A549 (cell line): ENCODE results near the gene HDAC6.

Source experiments
- CHD2 ChIP-seq: fragments of 150-350 bp; IDR thresholded peaks from 2 replicates; pipeline ENCODE4 v1.6.1; 2014; ENCODE audit warnings: low read length; ENCODE audit not compliant: partially characterized antibody
- CTCF ChIP-seq: fragments of >200 bp; sonication (Bioruptor Twin); formaldehyde crosslinking; IDR thresholded peaks from 3 replicates; pipeline ENCODE4 v1.5.1; 2016
- EHMT2 ChIP-seq: fragments of 200-600 bp; sonication (generic); IDR thresholded peaks from 2 replicates; pipeline ENCODE4 v1.6.1; 2016; ENCODE audit warnings: antibody characterized with exemption, low read depth, mild to moderate bottlenecking, moderate library complexity
- ESRRA ChIP-seq: fragments of 150-350 bp; IDR thresholded peaks from 2 replicates; pipeline ENCODE4 v1.6.1; 2014; ENCODE audit warnings: mild to moderate bottlenecking, low read length, borderline replicate concordance
- JUN ChIP-seq, 2 experiments: fragments of >200 bp; sonication (Bioruptor Twin); formaldehyde crosslinking; IDR thresholded peaks; 2 replicates in 1 of 2; 3 replicates in 1 of 2; pipeline ENCODE4 v1.6.1; 2016 to 2017
- NR3C1 ChIP-seq: fragments of >200 bp; sonication (Bioruptor Twin); formaldehyde crosslinking; IDR thresholded peaks from 3 replicates; pipeline ENCODE4 v1.6.1; 2017
- PHF8 ChIP-seq: fragments of 200-600 bp; sonication (generic); IDR thresholded peaks from 2 replicates; pipeline ENCODE4 v1.6.1; 2016; ENCODE audit warnings: low read depth, mild to moderate bottlenecking, antibody characterized with exemption, moderate library complexity, borderline replicate concordance
- POLR2A ChIP-seq: IDR thresholded peaks from 2 replicates; pipeline ENCODE4 v1.6.1; 2012; ENCODE audit warnings: mild to moderate bottlenecking, low read length
- POLR2AphosphoS2 ChIP-seq: conservative IDR thresholded peaks from 2 replicates; pipeline ENCODE4 v1.6.1; 2012; ENCODE audit warnings: low read length, improper control_type of control experiment, inconsistent platforms
- RFX5 ChIP-seq: fragments of 450-650 bp; IDR thresholded peaks from 2 replicates; pipeline ENCODE4 v1.7.1; 2014; ENCODE audit warnings: antibody characterized with exemption, mild to moderate bottlenecking, moderate library complexity
- TF ChIP-seq, protein P1 (sequence below): fragments of 150-350 bp; IDR thresholded peaks from 2 replicates; pipeline ENCODE4 v1.6.1; 2014; ENCODE audit warnings: low read depth, mild to moderate bottlenecking, low read length
- TF ChIP-seq, protein P2 (sequence below): fragments of 450-650 bp; IDR thresholded peaks from 2 replicates; pipeline ENCODE4 v1.6.1; 2014; ENCODE audit warnings: antibody characterized with exemption

GRCh38 chrX:48827654-48827968, 25.7 kb downstream of the HDAC6 start:
- no peak for TF ChIP-seq POLR2A
- TF ChIP-seq EHMT2 = no peak
- TF ChIP-seq, protein P1, sequence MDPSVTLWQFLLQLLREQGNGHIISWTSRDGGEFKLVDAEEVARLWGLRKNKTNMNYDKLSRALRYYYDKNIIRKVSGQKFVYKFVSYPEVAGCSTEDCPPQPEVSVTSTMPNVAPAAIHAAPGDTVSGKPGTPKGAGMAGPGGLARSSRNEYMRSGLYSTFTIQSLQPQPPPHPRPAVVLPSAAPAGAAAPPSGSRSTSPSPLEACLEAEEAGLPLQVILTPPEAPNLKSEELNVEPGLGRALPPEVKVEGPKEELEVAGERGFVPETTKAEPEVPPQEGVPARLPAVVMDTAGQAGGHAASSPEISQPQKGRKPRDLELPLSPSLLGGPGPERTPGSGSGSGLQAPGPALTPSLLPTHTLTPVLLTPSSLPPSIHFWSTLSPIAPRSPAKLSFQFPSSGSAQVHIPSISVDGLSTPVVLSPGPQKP = no peak
- TF ChIP-seq RFX5 = no peak
- TF ChIP-seq NR3C1 = no peak
- no peak for TF ChIP-seq CTCF
- TF ChIP-seq JUN (IDR thresholded peaks at IDR 0.05) = no peak
- TF ChIP-seq, protein P2, sequence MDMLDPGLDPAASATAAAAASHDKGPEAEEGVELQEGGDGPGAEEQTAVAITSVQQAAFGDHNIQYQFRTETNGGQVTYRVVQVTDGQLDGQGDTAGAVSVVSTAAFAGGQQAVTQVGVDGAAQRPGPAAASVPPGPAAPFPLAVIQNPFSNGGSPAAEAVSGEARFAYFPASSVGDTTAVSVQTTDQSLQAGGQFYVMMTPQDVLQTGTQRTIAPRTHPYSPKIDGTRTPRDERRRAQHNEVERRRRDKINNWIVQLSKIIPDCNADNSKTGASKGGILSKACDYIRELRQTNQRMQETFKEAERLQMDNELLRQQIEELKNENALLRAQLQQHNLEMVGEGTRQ = no peak
- no peak for TF ChIP-seq PHF8
- TF ChIP-seq ESRRA = no peak
- no peak for TF ChIP-seq CHD2
- no peak for TF ChIP-seq POLR2AphosphoS2
